GM03348 (cell line): ENCODE data around the gene CSRP3.

Experiments
- DNase-seq: peaks from one replicate; pipeline ENCODE4 v3.0.0; 2012; ENCODE audit warnings: low spot score

Gene CSRP3

GRCh38 chr11:19201737-19202605, at the start of gene CSRP3:
Gene CSRP3 (minus strand): TSS chr11:19201983. CDS start chr11:19192448, 9,535 bp downstream.
- peak; percentile 32 for DNase-seq

GRCh38 chr11:19251577-19251976, 49.8 kb upstream of the CSRP3 start:
- no peak for DNase-seq

- DNase-seq, result no peak
Observed at GRCh38 chr11:19246816-19247215, 45.0 kb upstream of the CSRP3 start.

- no peak for DNase-seq
Observed at GRCh38 chr11:19245351-19245750, 43.6 kb upstream of the CSRP3 start.

GRCh38 chr11:19244621-19245020, 42.8 kb upstream of the CSRP3 start:
- no peak for DNase-seq

- DNase-seq, result peak; percentile 33
Observed at GRCh38 chr11:19244084-19244483, 42.3 kb upstream of the CSRP3 start.

- no peak for DNase-seq
Observed at GRCh38 chr11:19243613-19244012, 41.8 kb upstream of the CSRP3 start.

- DNase-seq, result no peak
Observed at GRCh38 chr11:19243143-19243542, 41.4 kb upstream of the CSRP3 start.

- peak; percentile 49 for DNase-seq
Observed at GRCh38 chr11:19242179-19242932, 40.6 kb upstream of the CSRP3 start.

GRCh38 chr11:19241260-19242178, 39.7 kb upstream of the CSRP3 start:
- DNase-seq, result peak; percentile 69

GRCh38 chr11:19240420-19241259, 38.9 kb upstream of the CSRP3 start, which contains the start of gene E2F8:
Gene E2F8 (minus strand): TSS chr11:19240945. CDS start chr11:19240121, 824 bp downstream.
- DNase-seq, result peak; percentile 99

- no peak for DNase-seq
Observed at GRCh38 chr11:19239039-19239438, 37.3 kb upstream of the CSRP3 start.

GRCh38 chr11:19237813-19238212, 36.0 kb upstream of the CSRP3 start:
- no peak for DNase-seq

- DNase-seq, result no peak
Observed at GRCh38 chr11:19237381-19237780, 35.6 kb upstream of the CSRP3 start.

GRCh38 chr11:19234231-19234817, 32.5 kb upstream of the CSRP3 start:
- no peak for DNase-seq

GRCh38 chr11:19232910-19233503, 31.2 kb upstream of the CSRP3 start:
- DNase-seq, result peak; percentile 75

GRCh38 chr11:19229671-19230070, 27.9 kb upstream of the CSRP3 start:
- DNase-seq, result no peak

GRCh38 chr11:19228968-19229367, 27.2 kb upstream of the CSRP3 start:
- no peak for DNase-seq

- no peak for DNase-seq
Observed at GRCh38 chr11:19226378-19227195, 24.8 kb upstream of the CSRP3 start.
